Measurements from ENCODE around the gene PSMB7. TPM values are rescaled to one million over a fixed set of nuclear protein-coding genes. Genes with fewer than 3 reads are reported as not detected.

PSMB7 gene
- total RNA-seq, 2 experiments from 2014 or later = 164 to 186 TPM

GRCh38 chr9:124373386-124373785 is 41.9 kb downstream of the PSMB7 start:
- no peak overlapping the region for H3K4me3 ChIP-seq (ENCODE audit: low read depth, low read length, poor library complexity, severe bottlenecking)
- BruUV-seq (replicated peaks) = no TSS peak
- intact Hi-C loops (cut with micrococcal nuclease; ENCODE audit: unreplicated experiment) = no loop called here
- H3K27ac ChIP-seq (ENCODE audit: low read depth, low read length, poor library complexity, severe bottlenecking) = no peak overlapping the region
- TF ChIP-seq CTCF (conservative IDR thresholded peaks at IDR 0.05; ENCODE audit: low read length) = no peak
- TF ChIP-seq EZH2phosphoT487 (IDR thresholded peaks at IDR 0.05; ENCODE audit: borderline replicate concordance, low read depth, low read length) = no peak
- no peaks in the 10 kb centered on the region for H3K4me1 ChIP-seq (ENCODE audit: insufficient read depth, low read length, poor library complexity, severe bottlenecking)
- ChIA-PET POLR2A (no interaction called here), CTCF (ENCODE audit: unreplicated experiment) (interaction anchor here (0.5 kb wide), 1 partner anchor 108 kb away, joined by 6 read pairs; no protein-coding TSS in a partner anchor)
- H3K36me3 ChIP-seq (ENCODE audit: insufficient read depth, low read length) = peaks cover 52% of the 10 kb centered on the region
- DNase-seq (ENCODE audit: low spot score) = no peak
- H3K9me3 ChIP-seq (ENCODE audit: low read length) = 0 out of 2 replicates have a peak, but pooled peaks cover 6% of the 10 kb centered on the region
- peaks cover 5% of the 10 kb centered on the region; the same call in 1 of the 2 replicates for H4K20me1 ChIP-seq (ENCODE audit: insufficient read depth, low read length)
- H3K79me2 ChIP-seq (ENCODE audit: insufficient read depth, low read depth, low read length) = peaks cover 8% of the 10 kb centered on the region; the same call in 1 of the 2 replicates
- no peaks in the 10 kb centered on the region for H3K9me2 ChIP-seq (ENCODE audit: insufficient read depth, low read length)
- no peak overlapping the region for H2AFZ ChIP-seq (ENCODE audit: low read length)
- no peak overlapping the region for H3K4me2 ChIP-seq (ENCODE audit: low read length)

GRCh38 chr9:124372038-124372437 is 43.2 kb downstream of the PSMB7 start:
- Histone ChIP-seq H3K9me3 (ENCODE audit: low read length) (0 out of 2 replicates have a peak, but pooled peaks cover 6% of the 10 kb centered on the region), H3K27ac (ENCODE audit: low read depth, low read length, poor library complexity, severe bottlenecking) (no peak overlapping the region), H3K79me2 (ENCODE audit: insufficient read depth, low read depth, low read length) (peaks cover 11% of the 10 kb centered on the region; the same call in 1 of the 2 replicates), H3K36me3 (ENCODE audit: insufficient read depth, low read length) (peaks cover 61% of the 10 kb centered on the region), H4K20me1 (ENCODE audit: insufficient read depth, low read length) (peaks cover 5% of the 10 kb centered on the region; the same call in 1 of the 2 replicates), H2AFZ (ENCODE audit: low read length) (no peak overlapping the region), H3K4me3 (ENCODE audit: low read depth, low read length, poor library complexity, severe bottlenecking) (no peak overlapping the region), H3K4me2 (ENCODE audit: low read length) (no peak overlapping the region), H3K4me1 (ENCODE audit: insufficient read depth, low read length, poor library complexity, severe bottlenecking) (no peaks in the 10 kb centered on the region), H3K9me2 (ENCODE audit: insufficient read depth, low read length) (no peaks in the 10 kb centered on the region)
- no peak for TF ChIP-seq EZH2phosphoT487 (IDR thresholded peaks at IDR 0.05; ENCODE audit: borderline replicate concordance, low read depth, low read length)
- TF ChIP-seq CTCF (conservative IDR thresholded peaks at IDR 0.05; ENCODE audit: low read length) = no peak
- no TSS peak for BruUV-seq (replicated peaks)
- intact Hi-C loops (cut with micrococcal nuclease; ENCODE audit: unreplicated experiment) = no loop called here
- ChIA-PET POLR2A (no interaction called here), CTCF (ENCODE audit: unreplicated experiment) (no interaction called here)
- no peak for DNase-seq (ENCODE audit: low spot score)

GRCh38 chr9:124370896-124371582 is 44.2 kb downstream of the PSMB7 start:
- intact Hi-C loops (cut with micrococcal nuclease; ENCODE audit: unreplicated experiment) = no loop called here
- H3K79me2 ChIP-seq (ENCODE audit: insufficient read depth, low read depth, low read length) = peaks cover 11% of the 10 kb centered on the region; the same call in 1 of the 2 replicates

More at GRCh38 chr9:124370896-124371582, 44.2 kb downstream of the PSMB7 start:
- H3K9me2 ChIP-seq (ENCODE audit: insufficient read depth, low read length) = no peaks in the 10 kb centered on the region
- H3K4me1 ChIP-seq (ENCODE audit: insufficient read depth, low read length, poor library complexity, severe bottlenecking) = no peaks in the 10 kb centered on the region
- 0 out of 2 replicates have a peak, but pooled peaks cover 6% of the 10 kb centered on the region for H3K9me3 ChIP-seq (ENCODE audit: low read length)
- H2AFZ ChIP-seq (ENCODE audit: low read length) = no peak overlapping the region
- H3K4me3 ChIP-seq (ENCODE audit: low read depth, low read length, poor library complexity, severe bottlenecking) = no peak overlapping the region
- ChIA-PET CTCF (ENCODE audit: unreplicated experiment) (no interaction called here), POLR2A (interaction anchor here (0.5 to 0.6 kb wide), 2 partner anchors 763 to 835 kb away, joined by 3 to 4 read pairs; no protein-coding TSS in a partner anchor)
- H4K20me1 ChIP-seq (ENCODE audit: insufficient read depth, low read length) = peaks cover 5% of the 10 kb centered on the region; the same call in 1 of the 2 replicates
- TF ChIP-seq EZH2phosphoT487 (IDR thresholded peaks at IDR 0.05; ENCODE audit: borderline replicate concordance, low read depth, low read length) (no peak), CTCF (conservative IDR thresholded peaks at IDR 0.05; ENCODE audit: low read length) (no peak)
- no peak overlapping the region for H3K4me2 ChIP-seq (ENCODE audit: low read length)
- no TSS peak for BruUV-seq (replicated peaks)
- H3K36me3 ChIP-seq (ENCODE audit: insufficient read depth, low read length) = peaks cover 58% of the 10 kb centered on the region
- no peak for DNase-seq (ENCODE audit: low spot score)
- no peak overlapping the region for H3K27ac ChIP-seq (ENCODE audit: low read depth, low read length, poor library complexity, severe bottlenecking)
